Stimulated activated CD8-positive, alpha-beta memory T cell treated with anti-CD3 and anti-CD28 coated beads, Interleukin-7, amount 100 ng/mL, for 1 hour (primary cell): ENCODE measurements around the gene KIAA1217.

Experiments used
- DNase-seq, 2 donors: peaks; one replicate each; pipeline ENCODE4 v3.0.0-alpha.2; 2020; ENCODE audit warnings: low read depth in 2 of 2

KIAA1217 gene

GRCh38 chr10:24367688-24368087, 158.8 kb downstream of the KIAA1217 start:
- DNase-seq: no peak

DNA sequence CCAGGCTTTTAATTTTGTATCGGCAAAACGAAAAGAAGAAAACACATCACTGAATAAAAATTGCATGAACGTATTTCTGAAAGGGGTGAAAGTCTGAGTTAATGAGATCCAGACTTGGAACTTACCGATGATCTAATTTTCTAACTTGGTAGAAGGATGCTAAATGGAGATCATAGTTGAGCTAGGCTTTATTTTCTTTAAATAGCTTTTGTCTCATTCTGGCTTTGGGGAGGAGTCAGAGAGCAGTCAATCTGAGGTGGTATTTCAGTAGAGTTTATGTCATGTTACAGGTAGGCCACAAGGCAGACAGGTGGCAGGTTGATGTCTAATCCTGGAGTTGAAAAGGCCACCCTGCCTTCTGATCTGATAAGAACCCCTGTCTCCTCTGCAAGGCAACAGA, 161.9 kb downstream of the KIAA1217 start:
- no peak for DNase-seq

- no peak for DNase-seq
Observed at GRCh38 chr10:24371396-24371795, 162.5 kb downstream of the KIAA1217 start.

GRCh38 chr10:24374134-24374915, 165.4 kb downstream of the KIAA1217 start:
- DNase-seq: no peak

DNA sequence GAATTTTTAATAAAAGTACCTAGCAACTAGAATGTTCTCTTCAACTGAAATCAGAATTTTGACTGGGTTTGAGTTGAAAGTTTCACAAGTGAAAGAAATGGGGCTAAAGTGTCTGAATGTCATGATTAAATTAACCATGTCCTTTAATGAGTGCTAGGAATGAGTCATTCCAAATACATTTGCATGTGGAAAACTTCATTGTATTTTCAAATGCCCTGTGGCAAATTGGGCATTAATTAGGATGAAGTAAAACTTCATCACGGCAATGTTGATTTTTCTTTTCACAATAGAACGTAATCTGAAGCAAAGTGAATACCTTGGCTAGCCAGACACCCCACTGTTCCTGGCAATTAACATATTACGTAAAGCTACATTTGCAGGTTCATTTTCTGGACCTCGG, 166.6 kb downstream of the KIAA1217 start:
- no peak for DNase-seq

- no peak for DNase-seq
Observed at GRCh38 chr10:24376731-24377130, 167.8 kb downstream of the KIAA1217 start.

GRCh38 chr10:24378126-24378920, 169.4 kb downstream of the KIAA1217 start:
- DNase-seq: no peak

DNA sequence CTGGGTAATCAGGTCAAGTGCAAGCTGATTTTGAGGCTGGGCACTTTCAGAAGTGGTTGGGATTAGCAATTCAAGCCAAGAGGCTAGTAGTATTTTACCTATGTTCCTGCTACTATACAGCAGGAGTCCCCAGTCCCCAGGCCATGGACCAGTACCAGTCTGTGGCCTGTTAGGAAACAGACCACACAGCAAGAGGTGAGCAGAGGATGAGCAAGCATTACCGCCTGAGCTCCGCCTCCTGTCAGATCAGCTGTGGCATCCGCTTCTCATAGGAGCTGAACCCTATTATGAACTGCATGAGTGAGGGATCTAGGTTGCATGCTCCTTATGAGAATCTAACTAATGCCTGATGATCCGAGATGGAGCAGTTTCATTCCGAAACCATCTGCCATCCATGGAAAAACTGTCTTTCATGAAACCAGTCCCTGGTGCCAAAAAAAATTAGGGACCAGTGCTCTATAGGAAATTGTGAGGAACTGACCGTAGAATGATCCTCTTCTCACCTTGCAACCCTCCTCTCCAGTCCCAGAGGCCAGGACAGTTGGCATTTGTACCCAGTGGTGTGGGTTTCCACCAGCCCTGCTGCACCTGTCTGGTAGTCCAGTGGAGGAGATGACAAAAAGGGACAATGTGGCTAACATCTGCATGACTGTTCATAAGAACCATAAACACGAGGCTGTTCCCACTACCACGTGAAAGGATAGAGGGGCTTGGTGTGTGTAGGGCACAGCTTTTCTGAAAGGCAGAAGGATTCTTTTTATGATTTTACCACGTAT, 172.5 kb downstream of the KIAA1217 start:
- DNase-seq: no peak

DNA sequence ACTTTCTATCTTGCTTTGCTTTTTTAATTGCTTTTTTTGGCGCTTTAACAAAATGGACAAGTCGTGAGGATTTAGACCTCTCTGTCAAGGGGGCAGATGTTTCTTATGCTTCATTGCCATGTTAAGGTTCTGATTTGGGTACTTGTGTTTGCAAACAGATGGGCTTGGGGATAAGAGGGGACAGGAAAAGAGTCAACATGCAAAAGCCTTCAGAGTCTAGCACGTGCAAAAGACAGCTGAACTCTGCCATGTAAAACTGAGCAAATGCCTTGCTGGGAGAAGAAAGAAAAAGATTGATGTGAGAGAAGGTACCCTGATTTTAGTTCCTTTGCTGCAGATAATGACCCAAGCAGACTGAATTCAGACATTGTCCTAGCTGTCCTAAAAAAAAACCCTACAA, 173.1 kb downstream of the KIAA1217 start:
- no peak for DNase-seq

- DNase-seq: no peak
Observed at GRCh38 chr10:24382596-24382978, 173.6 kb downstream of the KIAA1217 start.

GRCh38 chr10:24382979-24383663, 174.2 kb downstream of the KIAA1217 start:
- no peak for DNase-seq

- no peak for DNase-seq
Observed at GRCh38 chr10:24383681-24384106, 174.8 kb downstream of the KIAA1217 start.

- no peak for DNase-seq
Observed at GRCh38 chr10:24384954-24385353, 176.0 kb downstream of the KIAA1217 start.

DNA sequence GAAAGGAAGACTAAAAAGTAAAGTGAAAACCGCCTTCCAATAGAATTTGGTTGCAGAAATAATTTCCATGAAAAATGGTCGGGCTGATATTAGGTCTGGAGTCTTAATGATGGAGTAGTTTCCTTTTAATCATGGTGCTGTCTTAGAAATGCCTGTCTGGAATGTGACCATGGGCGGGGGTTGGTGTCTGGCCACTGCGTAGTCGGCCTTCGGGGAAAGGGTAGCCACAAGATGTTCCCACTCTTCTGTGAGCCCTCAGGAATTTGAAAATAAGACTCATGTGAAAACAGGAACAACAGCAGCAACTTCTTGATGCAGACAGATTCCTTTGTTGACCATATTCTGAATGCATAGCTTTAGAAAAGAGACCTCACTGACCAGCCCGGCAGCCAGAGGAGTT, 176.8 kb downstream of the KIAA1217 start:
- no peak for DNase-seq

DNA sequence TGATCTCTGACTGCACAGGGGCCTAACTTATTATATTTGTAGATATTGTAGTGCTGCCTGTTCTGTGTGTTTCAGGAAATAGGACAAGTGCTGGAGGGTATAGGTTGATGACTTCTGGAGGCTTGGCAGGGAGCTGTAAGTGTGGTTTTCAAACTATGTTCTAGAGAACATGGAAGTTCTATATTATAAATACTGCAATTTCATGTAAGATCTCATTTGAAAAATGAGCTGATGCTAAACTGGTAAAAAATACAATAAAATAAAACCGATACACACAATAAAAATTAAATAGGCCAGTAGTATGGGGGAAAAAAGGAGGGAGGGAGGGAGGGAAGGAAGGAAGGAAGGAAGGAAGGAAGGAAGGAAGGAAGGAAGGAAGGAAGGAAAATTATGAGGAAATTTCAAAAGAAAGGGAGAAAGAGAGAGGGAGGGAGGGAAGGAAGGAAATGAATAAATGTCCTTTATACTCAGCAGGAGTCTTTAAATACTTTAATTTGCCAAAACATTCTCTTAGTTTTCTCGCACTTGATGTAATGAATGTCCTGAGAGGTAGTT, 181.3 kb downstream of the KIAA1217 start:
- no peak for DNase-seq

DNA sequence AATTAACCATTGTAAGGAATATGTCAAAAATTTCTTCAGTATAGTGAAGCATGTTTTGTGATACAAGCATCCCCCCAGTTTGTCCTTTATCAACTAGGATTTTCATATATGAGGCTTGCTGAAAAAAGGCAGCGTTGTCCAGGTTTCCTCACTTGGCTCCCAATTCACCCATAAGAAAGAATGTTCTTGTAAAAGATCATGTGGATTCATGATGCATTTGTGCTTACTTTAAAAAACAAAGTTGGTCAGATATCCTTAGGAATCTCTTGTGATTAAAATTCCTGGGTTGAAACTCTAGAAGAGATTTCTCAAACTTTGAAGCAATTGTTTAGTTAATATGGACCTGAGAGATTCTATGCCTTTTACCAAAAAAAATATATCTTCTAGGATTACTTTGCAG, 181.8 kb downstream of the KIAA1217 start:
- no peak for DNase-seq

DNA sequence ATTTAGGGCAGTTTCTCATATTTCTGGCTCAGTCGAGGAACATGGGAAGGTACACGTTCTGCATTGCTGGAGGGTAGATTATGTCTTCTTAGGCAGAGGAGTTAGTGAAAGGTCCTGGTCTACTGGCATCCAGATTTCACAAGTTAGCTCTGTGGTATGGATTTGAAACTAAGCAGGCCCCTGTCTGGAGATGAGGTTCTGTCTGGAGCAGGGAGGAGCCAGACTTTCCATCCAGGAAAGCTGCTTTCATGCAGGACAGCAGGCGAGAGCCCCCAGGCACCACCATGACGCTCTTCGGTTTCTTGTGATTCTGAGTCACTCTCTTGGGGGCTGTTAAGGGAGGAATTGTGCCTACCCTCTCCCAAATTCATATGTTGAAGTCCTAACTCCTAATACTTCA, 184.3 kb downstream of the KIAA1217 start:
- DNase-seq: no peak

- DNase-seq: no peak
Observed at GRCh38 chr10:24394461-24395190, 185.7 kb downstream of the KIAA1217 start.

DNA sequence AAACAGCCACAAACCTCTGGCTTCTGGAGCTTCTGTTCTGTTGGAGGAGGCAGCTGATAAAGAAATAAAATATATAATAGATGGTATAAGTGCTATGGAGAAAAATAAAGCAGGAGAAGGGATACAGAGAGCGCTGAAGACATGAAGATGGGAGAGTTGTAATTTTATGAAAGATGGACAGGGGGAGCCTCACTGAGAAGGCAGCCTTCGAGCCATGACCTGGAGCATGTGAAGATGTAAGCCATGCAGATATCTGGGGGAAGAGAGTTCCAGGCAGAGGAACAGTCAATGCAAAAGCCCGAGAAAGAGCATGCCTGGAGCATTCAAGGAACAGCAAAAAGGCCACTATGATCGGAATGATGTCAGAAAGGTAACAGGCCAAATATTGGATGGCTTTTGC, 187.5 kb downstream of the KIAA1217 start:
- no peak for DNase-seq

DNA sequence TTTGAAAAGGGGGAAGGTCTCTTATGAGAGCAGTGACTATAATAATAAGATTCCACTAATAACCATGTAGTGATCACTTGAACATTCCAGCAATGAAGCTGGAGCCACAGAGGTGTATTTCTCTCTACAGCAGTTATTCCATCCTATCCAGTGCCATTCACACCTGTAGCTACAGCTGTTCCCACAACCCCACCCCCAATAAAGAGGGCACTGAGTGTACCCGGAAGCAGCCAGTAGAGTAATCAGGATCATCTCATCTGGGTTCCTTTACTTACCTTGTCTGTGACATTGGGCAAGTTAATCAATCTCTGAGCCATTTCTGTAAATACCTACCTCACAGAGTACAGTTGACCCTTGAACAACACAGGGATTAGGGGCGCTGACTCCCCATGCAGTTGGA, 188.7 kb downstream of the KIAA1217 start:
- no peak for DNase-seq

- no peak for DNase-seq
Observed at GRCh38 chr10:24404567-24404966, 195.6 kb downstream of the KIAA1217 start.
